Keratinocyte (primary cell): Measurements from ENCODE around the gene DIS3L. TPM values are rescaled to one million over a fixed set of nuclear protein-coding genes. Genes with fewer than 3 reads are reported as not detected.

ENCODE experiments used
- DNase-seq: peaks from one replicate; pipeline ENCODE4 v3.0.0-alpha.2; 2011; ENCODE audit warnings: low read depth, missing footprints, low spot score
- FAIRE-seq: peaks from 2 replicates; lab custom pipeline; 2011; peaks lifted over from hg19 to GRCh38; lab: Jason Lieb, UNC
- H2AFZ ChIP-seq: 2 replicates; pipeline ENCODE4 v1.6.0; 2012; ENCODE audit warnings: low read length, control low read depth, inconsistent platforms; ENCODE audit not compliant: control insufficient read depth
- H3K27ac ChIP-seq: 2 replicates; pipeline ENCODE4 v1.5.1; 2011; ENCODE audit warnings: low read length; ENCODE audit not compliant: control insufficient read depth, insufficient read depth
- H3K27me3 ChIP-seq: 3 replicates; pipeline ENCODE4 v1.6.0; 2011; ENCODE audit warnings: low read length; ENCODE audit not compliant: control insufficient read depth, insufficient read depth; ENCODE audit errors: extremely low read depth
- H3K36me3 ChIP-seq, 2 experiments: 2 replicates in 1 of 2; 3 replicates in 1 of 2; pipeline ENCODE4 v1.5.1; 2011; ENCODE audit warnings: low read length in 2 of 2, mild to moderate bottlenecking in 1 of 2; ENCODE audit not compliant: control insufficient read depth in 2 of 2, insufficient read depth in 2 of 2; ENCODE audit errors: extremely low read depth in 1 of 2
- H3K4me1 ChIP-seq: 3 replicates; pipeline ENCODE4 v1.5.1; 2011; ENCODE audit warnings: low read length; ENCODE audit not compliant: control insufficient read depth, insufficient read depth; ENCODE audit errors: extremely low read depth
- H3K4me2 ChIP-seq: 3 replicates; pipeline ENCODE4 v1.6.0; 2011; ENCODE audit warnings: low read depth, low read length; ENCODE audit not compliant: control insufficient read depth, insufficient read depth; ENCODE audit errors: extremely low read depth
- H3K4me3 ChIP-seq, 3 experiments: fragments of 200-600 bp in 1 of 3; sonication (generic) in 1 of 3; 2 replicates in 2 of 3; 3 replicates in 1 of 3; pipeline ENCODE4 v1.5.1; 2011 to 2016; ENCODE audit warnings: low read length in 3 of 3, mild to moderate bottlenecking in 3 of 3, control low read depth in 2 of 3, inconsistent platforms in 1 of 3, low read depth in 1 of 3, mixed read lengths in 1 of 3, mixed run types in 1 of 3, moderate library complexity in 1 of 3; ENCODE audit not compliant: control insufficient read depth in 2 of 3, insufficient read depth in 2 of 3; ENCODE audit errors: extremely low read depth in 1 of 3
- H3K79me2 ChIP-seq: 2 replicates; pipeline ENCODE4 v1.6.0; 2012; ENCODE audit warnings: low read length; ENCODE audit not compliant: control insufficient read depth, insufficient read depth
- H3K9ac ChIP-seq: 3 replicates; pipeline ENCODE4 v1.6.0; 2011; ENCODE audit warnings: low read length; ENCODE audit not compliant: control insufficient read depth, insufficient read depth; ENCODE audit errors: extremely low read depth
- H3K9me1 ChIP-seq: 3 replicates; pipeline ENCODE4 v1.6.0; 2011; ENCODE audit warnings: low read length; ENCODE audit not compliant: control insufficient read depth, insufficient read depth; ENCODE audit errors: extremely low read depth
- H3K9me3 ChIP-seq: 2 replicates; pipeline ENCODE4 v1.5.1; 2012; ENCODE audit warnings: low read depth, low read length; ENCODE audit not compliant: control insufficient read depth
- H4K20me1 ChIP-seq: 3 replicates; pipeline ENCODE4 v1.6.0; 2011; ENCODE audit warnings: low read length; ENCODE audit not compliant: control insufficient read depth, insufficient read depth; ENCODE audit errors: extremely low read depth
- EZH2 ChIP-seq: IDR thresholded peaks from one replicate; pipeline ENCODE4 v1.6.1; 2012; ENCODE audit warnings: inconsistent platforms, mild to moderate bottlenecking, low read length, moderate library complexity
- dilution Hi-C: fragments of 300-500 bp; cut with MboI; formaldehyde crosslinking; loops from one replicate; pipeline ENCODE4 v1.7.0; 2020; ENCODE audit warnings: low sequenced_read_pairs; ENCODE audit not compliant: extremely low pct_ligation_motif_present
- polyA plus RNA-seq, 5 experiments: library from polyadenylated mRNA; depleted of rRNA in 3 of 5; stranded (reverse) in 3 of 5; stranded (forward) in 1 of 5; unstranded in 1 of 5; fragments of >200 nt; gene quantifications; 1 replicate in 1 of 5; 2 replicates in 3 of 5; 3 replicates in 1 of 5; pipeline versions ENCODE4 v1.2.1 to v1.2.3, GENCODE V29; 2011 to 2012; ENCODE audit warnings: missing spikeins in 2 of 5, low read depth in 1 of 5, low replicate concordance in 1 of 5
- TF ChIP-seq, protein P1 (sequence below), 3 experiments: IDR thresholded peaks in 1 of 3; conservative IDR thresholded peaks in 1 of 3; optimal IDR thresholded peaks in 1 of 3; 2 replicates in 2 of 3; 3 replicates in 1 of 3; pipeline versions ENCODE3 to v1.5.1; 2011; ENCODE audit warnings: low read length in 3 of 3, mild to moderate bottlenecking in 3 of 3, moderate library complexity in 2 of 3, control low read depth in 1 of 3, inconsistent platforms in 1 of 3; ENCODE audit not compliant: insufficient read depth in 2 of 3; ENCODE audit errors: extremely low read depth in 1 of 3

The DIS3L gene
- polyA plus RNA-seq, 1 donor (not counting 4 experiments of a cell fraction or from before 2014, with no cell fraction given): 12.2 TPM

DNA sequence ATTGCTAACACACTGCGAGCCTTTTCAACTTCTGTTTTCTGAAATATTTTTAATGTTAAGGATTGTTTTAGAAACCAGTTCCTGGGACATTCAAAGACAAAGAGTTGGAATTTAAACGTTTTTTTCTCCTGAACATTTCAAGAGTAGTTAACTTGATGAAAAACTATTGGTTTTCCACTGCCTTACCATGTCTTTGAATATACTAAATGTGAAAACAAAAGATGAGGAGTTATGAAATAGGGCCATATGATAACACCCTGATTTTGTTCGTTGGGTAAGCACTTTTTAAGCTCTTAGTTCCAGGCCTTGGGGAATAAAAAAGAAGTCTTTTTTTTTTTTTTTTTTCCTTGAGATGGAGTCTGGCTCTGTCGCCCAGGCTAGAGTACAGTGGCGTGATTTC is 2.8 kb downstream of the DIS3L start:
- Histone ChIP-seq H2AFZ (no peak overlapping the region), H3K79me2 (no peaks in the 10 kb centered on the region), H3K27ac (no peak overlapping the region), H3K9ac (no peak overlapping the region), H3K4me3 (no peak overlapping the region), H3K4me2 (no peak overlapping the region), H4K20me1 (no peaks in the 10 kb centered on the region), H3K27me3 (no peaks in the 10 kb centered on the region), H3K36me3 (no peaks in the 10 kb centered on the region), H3K4me1 (peaks cover 38% of the 10 kb centered on the region), H3K9me3 (no peaks in the 10 kb centered on the region), H3K9me1 (no peaks in the 10 kb centered on the region)
- no peak for DNase-seq
- dilution Hi-C loops: no loop called here
- TF ChIP-seq, protein P1, sequence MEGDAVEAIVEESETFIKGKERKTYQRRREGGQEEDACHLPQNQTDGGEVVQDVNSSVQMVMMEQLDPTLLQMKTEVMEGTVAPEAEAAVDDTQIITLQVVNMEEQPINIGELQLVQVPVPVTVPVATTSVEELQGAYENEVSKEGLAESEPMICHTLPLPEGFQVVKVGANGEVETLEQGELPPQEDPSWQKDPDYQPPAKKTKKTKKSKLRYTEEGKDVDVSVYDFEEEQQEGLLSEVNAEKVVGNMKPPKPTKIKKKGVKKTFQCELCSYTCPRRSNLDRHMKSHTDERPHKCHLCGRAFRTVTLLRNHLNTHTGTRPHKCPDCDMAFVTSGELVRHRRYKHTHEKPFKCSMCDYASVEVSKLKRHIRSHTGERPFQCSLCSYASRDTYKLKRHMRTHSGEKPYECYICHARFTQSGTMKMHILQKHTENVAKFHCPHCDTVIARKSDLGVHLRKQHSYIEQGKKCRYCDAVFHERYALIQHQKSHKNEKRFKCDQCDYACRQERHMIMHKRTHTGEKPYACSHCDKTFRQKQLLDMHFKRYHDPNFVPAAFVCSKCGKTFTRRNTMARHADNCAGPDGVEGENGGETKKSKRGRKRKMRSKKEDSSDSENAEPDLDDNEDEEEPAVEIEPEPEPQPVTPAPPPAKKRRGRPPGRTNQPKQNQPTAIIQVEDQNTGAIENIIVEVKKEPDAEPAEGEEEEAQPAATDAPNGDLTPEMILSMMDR (optimal IDR thresholded peaks at IDR 0.05 in 1 of 3, IDR thresholded peaks at IDR 0.05 in 1 of 3, conservative IDR thresholded peaks at IDR 0.05 in 1 of 3; ENCODE audit: extremely low read depth in 1 of 3, insufficient read depth in 2 of 3, low read length in 3 of 3): no peak
- TF ChIP-seq EZH2: no peak
- FAIRE-seq: no peak

DNA sequence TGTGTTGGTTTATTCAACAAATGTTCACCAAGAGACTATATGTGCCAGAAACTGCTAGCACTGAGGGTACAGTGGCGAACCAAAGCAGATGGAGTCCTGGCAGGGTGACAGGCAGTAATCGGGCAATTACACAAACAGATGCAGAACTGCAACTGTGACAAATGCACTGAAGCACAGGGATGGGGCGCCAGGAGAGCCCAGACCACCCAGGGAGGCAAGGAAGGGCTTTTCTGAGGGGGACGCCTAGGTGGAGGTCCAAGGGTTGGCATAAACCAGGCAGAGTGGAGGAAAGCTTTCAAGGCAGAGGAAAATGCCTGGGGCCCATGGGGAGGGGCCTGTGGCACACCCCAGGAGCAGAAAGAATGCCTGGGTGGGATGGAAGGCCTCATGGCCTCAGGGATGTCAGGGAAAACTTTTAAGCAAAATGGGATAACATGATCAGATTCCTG is 5.5 kb downstream of the DIS3L start:
- dilution Hi-C loops: no loop called here
- TF ChIP-seq, protein P1 (optimal IDR thresholded peaks at IDR 0.05 in 1 of 3, IDR thresholded peaks at IDR 0.05 in 1 of 3, conservative IDR thresholded peaks at IDR 0.05 in 1 of 3; ENCODE audit: extremely low read depth in 1 of 3, insufficient read depth in 2 of 3, low read length in 3 of 3): no peak
- no peak for TF ChIP-seq EZH2
- no peaks in the 10 kb centered on the region for H3K27me3 ChIP-seq
- no peak overlapping the region for H3K27ac ChIP-seq
- no peak for DNase-seq
- no peaks in the 10 kb centered on the region for H3K79me2 ChIP-seq
- no peak for FAIRE-seq
- H3K4me1 ChIP-seq: peaks cover 29% of the 10 kb centered on the region
- H3K4me3 ChIP-seq: no peak overlapping the region
- no peak overlapping the region for H2AFZ ChIP-seq
- H3K9me3 ChIP-seq: no peaks in the 10 kb centered on the region
- no peaks in the 10 kb centered on the region for H3K9me1 ChIP-seq
- no peak overlapping the region for H3K9ac ChIP-seq
- no peak overlapping the region for H3K4me2 ChIP-seq
- H3K36me3 ChIP-seq: no peaks in the 10 kb centered on the region
- H4K20me1 ChIP-seq: no peaks in the 10 kb centered on the region
